A673 (cell line): ENCODE results near the gene STK10. TPM values are rescaled to one million over a fixed set of nuclear protein-coding genes. Genes with fewer than 3 reads are reported as not detected.

ENCODE experiments used
- BruUV-seq: library from RNA; stranded (reverse); fragments of 400-500 nt; replicated peaks from 2 replicates; lab custom pipeline; 2021; lab: Mats Ljungman, UMichigan
- CTCF ChIA-PET: fragments of 300-600 bp; sonication (Branson Sonifier 250); formaldehyde crosslinking; loops from one replicate; lab custom pipeline; 2022; ENCODE audit warnings: antibody characterized with exemption; lab: Charles Lee
- POLR2A ChIA-PET: fragments of 300-600 bp; sonication (Branson Sonifier 250); formaldehyde crosslinking; loops from one replicate; lab custom pipeline; 2022; ENCODE audit warnings: antibody characterized with exemption; ENCODE audit not compliant: low non-redundant PET; lab: Charles Lee
- DNase-seq: peaks from one replicate; pipeline ENCODE4 v3.0.0-alpha.2; 2015; ENCODE audit warnings: low spot score
- H3K27ac ChIP-seq: fragments of 200-600 bp; sonication (generic); 2 replicates; pipeline ENCODE4 v1.5.1; 2016; ENCODE audit warnings: mixed run types, low read depth, mild to moderate bottlenecking, mixed read lengths, antibody characterized with exemption, low read length; ENCODE audit not compliant: poor library complexity, severe bottlenecking
- H3K27me3 ChIP-seq: fragments of 200-600 bp; sonication (generic); replicated peaks from 2 replicates; pipeline ENCODE4 v1.6.1; 2017; ENCODE audit warnings: mixed run types, low read depth, mild to moderate bottlenecking, mixed read lengths, antibody characterized with exemption, low read length; ENCODE audit not compliant: insufficient read depth, poor library complexity
- H3K36me3 ChIP-seq: fragments of 200-600 bp; sonication (generic); 2 replicates; pipeline ENCODE4 v1.6.1; 2016; ENCODE audit warnings: mixed run types, mild to moderate bottlenecking, mixed read lengths, antibody characterized with exemption, low read length; ENCODE audit not compliant: insufficient read depth, poor library complexity, severe bottlenecking
- H3K4me1 ChIP-seq: fragments of 200-600 bp; sonication (generic); 2 replicates; pipeline ENCODE4 v1.6.1; 2017; ENCODE audit warnings: mixed run types, mild to moderate bottlenecking, mixed read lengths, antibody characterized with exemption, low read length; ENCODE audit not compliant: insufficient read depth, poor library complexity, severe bottlenecking
- H3K4me3 ChIP-seq: fragments of 200-600 bp; sonication (generic); 2 replicates; pipeline ENCODE4 v1.5.1; 2016; ENCODE audit warnings: low read depth, mixed run types, mild to moderate bottlenecking, mixed read lengths, low read length; ENCODE audit not compliant: poor library complexity, severe bottlenecking
- H3K9me3 ChIP-seq: fragments of 200-600 bp; sonication (generic); 2 replicates; pipeline ENCODE4 v1.6.1; 2016; ENCODE audit warnings: mixed run types, low read depth, mild to moderate bottlenecking, mixed read lengths, antibody characterized with exemption, low read length; ENCODE audit not compliant: poor library complexity, severe bottlenecking
- CTCF ChIP-seq: fragments of 300-800, 200-600 bp; sonication (generic); conservative IDR thresholded peaks from 2 replicates; pipeline ENCODE4 v1.5.1; 2017; ENCODE audit warnings: low read depth, mild to moderate bottlenecking, antibody characterized with exemption, low read length, moderate library complexity, mixed read lengths
- EZH2 ChIP-seq: fragments of 200-600 bp; sonication (generic); IDR thresholded peaks from 2 replicates; pipeline ENCODE4 v1.6.1; 2017; ENCODE audit warnings: borderline replicate concordance, low read depth, mild to moderate bottlenecking, mixed read lengths, antibody characterized with exemption, low read length; ENCODE audit not compliant: poor library complexity, severe bottlenecking
- intact Hi-C: fragments of 100-400 bp; cut with micrococcal nuclease; formaldehyde crosslinking; loops from one replicate; pipeline ENCODE4 v1.10.0; 2022; ENCODE audit not compliant: unreplicated experiment
- total RNA-seq: library from RNA; stranded (reverse); gene quantifications from 2 replicates; pipeline ENCODE4 v1.2.3, GENCODE V29; 2021

Gene STK10
- total RNA-seq, 1 experiment from 2014 or later: 3.8 TPM

GRCh38 chr5:172055996-172056395 is 132.0 kb downstream of the STK10 start:
- H3K27ac ChIP-seq: no peak overlapping the region
- POLR2A ChIA-PET: no interaction called here

GRCh38 chr5:172055421-172055820 is 132.6 kb downstream of the STK10 start:
- intact Hi-C loops: no loop called here
- Histone ChIP-seq H3K4me3 (no peak overlapping the region), H3K9me3 (no peaks in the 10 kb centered on the region), H3K4me1 (no peaks in the 10 kb centered on the region), H3K27ac (no peak overlapping the region), H3K36me3 (no peaks in the 10 kb centered on the region), H3K27me3 (no peaks in the 10 kb centered on the region)
- BruUV-seq: no TSS peak
- no peak for DNase-seq
- TF ChIP-seq CTCF (no peak), EZH2 (no peak)
- CTCF ChIA-PET: no interaction called here
- POLR2A ChIA-PET: no interaction called here

More at GRCh38 chr5:172055996-172056395, 132.0 kb downstream of the STK10 start:
- BruUV-seq: no TSS peak
- Histone ChIP-seq H3K4me1 (no peaks in the 10 kb centered on the region), H3K9me3 (no peaks in the 10 kb centered on the region), H3K4me3 (no peak overlapping the region), H3K27me3 (no peaks in the 10 kb centered on the region), H3K36me3 (no peaks in the 10 kb centered on the region)
- no peak for DNase-seq
- CTCF ChIA-PET: no interaction called here
- TF ChIP-seq EZH2: no peak
- TF ChIP-seq CTCF: no peak
- intact Hi-C loops: no loop called here

- CTCF ChIA-PET: no interaction called here
- H3K9me3 ChIP-seq: no peaks in the 10 kb centered on the region
- H3K36me3 ChIP-seq: no peaks in the 10 kb centered on the region
- BruUV-seq: no TSS peak
- H3K27ac ChIP-seq: no peak overlapping the region
- H3K4me1 ChIP-seq: no peaks in the 10 kb centered on the region
- H3K27me3 ChIP-seq: no peaks in the 10 kb centered on the region
- no peak for DNase-seq
- H3K4me3 ChIP-seq: no peak overlapping the region
- POLR2A ChIA-PET: no interaction called here
- intact Hi-C loops: no loop called here
- TF ChIP-seq CTCF (no peak), EZH2 (no peak)
Observed at GRCh38 chr5:172054611-172055153, 133.3 kb downstream of the STK10 start.
